ENCODE results near the gene IGSF21.

DNA sequence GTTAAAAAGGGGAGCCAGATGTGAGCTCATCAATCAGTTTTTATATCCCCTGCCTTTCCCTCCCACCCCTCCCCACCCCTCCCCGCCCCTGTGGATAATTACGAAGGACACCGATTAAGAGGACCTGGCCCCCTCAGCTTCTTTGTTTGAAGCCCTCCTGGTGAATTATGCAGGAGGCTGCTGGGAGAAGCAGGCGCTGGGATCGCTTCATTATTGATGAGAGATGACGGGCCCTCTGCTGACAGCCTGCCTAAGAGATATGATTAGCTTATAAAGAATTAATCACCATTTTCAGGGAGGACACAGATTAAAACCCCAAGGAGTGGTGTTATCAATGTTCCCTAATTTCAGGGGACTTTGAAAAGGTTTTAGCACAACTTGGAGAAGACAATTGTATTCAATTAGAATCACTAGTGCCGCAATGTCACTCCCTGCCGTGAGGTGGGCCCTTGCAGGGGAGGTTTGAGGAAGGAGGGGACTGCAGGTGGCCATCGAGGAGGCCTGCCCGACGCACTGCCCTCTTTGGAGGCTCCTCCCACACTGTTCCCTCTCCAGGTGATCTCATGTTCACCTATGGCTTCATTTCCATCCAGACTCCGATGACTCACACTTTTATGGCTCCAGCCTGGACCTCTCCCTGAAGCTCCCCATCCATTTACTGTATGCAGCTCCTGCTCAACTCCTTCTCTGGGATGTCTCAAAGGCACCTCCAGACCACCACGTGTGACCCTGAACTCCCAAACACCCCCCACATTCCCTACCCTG is 306.1 kb downstream of the IGSF21 start:
- TF ChIP-seq ZNF274 (IDR thresholded peaks at IDR 0.05; ENCODE audit: low read depth, low read length) = no peak
- no peak for TF ChIP-seq SUZ12 (IDR thresholded peaks at IDR 0.05; ENCODE audit: extremely low read depth, insufficient read depth, insufficient read length)
